ENCODE data around the gene HK1.
"Not testable (repeated sequence)": the region's sequence is repeated elsewhere in the genome, so short reads cannot be mapped to it uniquely, and the experiment has no call there.

HK1 gene

DNA sequence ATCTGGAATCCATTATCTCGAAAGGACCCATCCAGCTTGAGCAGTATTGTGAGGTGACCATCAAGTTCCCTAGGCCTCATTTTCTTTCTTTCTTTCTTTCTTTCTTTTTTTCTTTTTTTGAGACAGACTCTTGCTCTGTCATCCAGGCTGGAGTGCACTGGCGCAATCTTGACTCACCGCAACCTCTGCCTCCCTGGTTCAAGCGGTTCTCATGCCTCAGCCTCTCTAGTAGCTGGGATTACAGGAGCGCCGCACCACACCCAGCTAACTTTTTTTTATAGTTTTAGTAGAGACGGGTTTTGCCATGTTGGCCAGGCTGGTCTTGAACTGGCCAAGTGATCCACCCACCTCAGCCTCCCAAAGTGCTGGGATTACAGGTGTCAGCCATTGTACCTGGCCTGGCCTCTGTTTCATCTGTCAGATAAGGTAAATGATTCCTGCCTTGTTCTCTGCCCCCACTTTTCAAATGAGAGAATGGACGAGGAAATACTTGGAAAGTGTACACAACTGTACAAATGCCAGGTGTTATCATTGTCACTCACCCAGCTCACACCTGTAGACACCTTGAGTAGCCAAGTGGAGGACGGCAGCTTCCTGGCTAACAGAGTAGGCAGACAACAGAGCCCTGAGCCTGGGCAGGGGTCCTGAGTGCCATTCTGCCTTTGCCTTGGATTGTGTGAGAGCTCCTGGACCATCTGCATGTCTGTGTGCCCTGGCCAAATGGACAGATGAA lies 54.1 kb downstream of the HK1 start:
- Mint-ChIP-seq H3K36me3 (ENCODE audit: low read depth) (peaks cover 3% of the 10 kb centered on the region), H3K4me1 (peaks cover 42% of the 10 kb centered on the region), H3K9me3 (no peaks in the 10 kb centered on the region), H3K4me3 (no peak overlapping the region), H3K27ac (peak overlapping the region; percentile 16 to 82 (median 37)), H3K27me3 (ENCODE audit: low read depth) (no peaks in the 10 kb centered on the region)
- TF ChIP-seq, protein P1, sequence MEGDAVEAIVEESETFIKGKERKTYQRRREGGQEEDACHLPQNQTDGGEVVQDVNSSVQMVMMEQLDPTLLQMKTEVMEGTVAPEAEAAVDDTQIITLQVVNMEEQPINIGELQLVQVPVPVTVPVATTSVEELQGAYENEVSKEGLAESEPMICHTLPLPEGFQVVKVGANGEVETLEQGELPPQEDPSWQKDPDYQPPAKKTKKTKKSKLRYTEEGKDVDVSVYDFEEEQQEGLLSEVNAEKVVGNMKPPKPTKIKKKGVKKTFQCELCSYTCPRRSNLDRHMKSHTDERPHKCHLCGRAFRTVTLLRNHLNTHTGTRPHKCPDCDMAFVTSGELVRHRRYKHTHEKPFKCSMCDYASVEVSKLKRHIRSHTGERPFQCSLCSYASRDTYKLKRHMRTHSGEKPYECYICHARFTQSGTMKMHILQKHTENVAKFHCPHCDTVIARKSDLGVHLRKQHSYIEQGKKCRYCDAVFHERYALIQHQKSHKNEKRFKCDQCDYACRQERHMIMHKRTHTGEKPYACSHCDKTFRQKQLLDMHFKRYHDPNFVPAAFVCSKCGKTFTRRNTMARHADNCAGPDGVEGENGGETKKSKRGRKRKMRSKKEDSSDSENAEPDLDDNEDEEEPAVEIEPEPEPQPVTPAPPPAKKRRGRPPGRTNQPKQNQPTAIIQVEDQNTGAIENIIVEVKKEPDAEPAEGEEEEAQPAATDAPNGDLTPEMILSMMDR (IDR thresholded peaks at IDR 0.05; ENCODE audit: unreplicated experiment in 3 of 3): no peak

GRCh38 chr10:69333205-69333604 lies 54.9 kb downstream of the HK1 start:
- peaks cover 40% of the 10 kb centered on the region for H3K4me1 Mint-ChIP-seq
- H3K27ac Mint-ChIP-seq: peak overlapping the region; percentile 16 to 82 (median 37)
- H3K36me3 Mint-ChIP-seq (ENCODE audit: low read depth): peaks cover 3% of the 10 kb centered on the region
- H3K4me3 Mint-ChIP-seq: no peak overlapping the region
- TF ChIP-seq, protein P1 (IDR thresholded peaks at IDR 0.05; ENCODE audit: unreplicated experiment in 3 of 3): no peak
- no peaks in the 10 kb centered on the region for H3K9me3 Mint-ChIP-seq
- no peaks in the 10 kb centered on the region for H3K27me3 Mint-ChIP-seq (ENCODE audit: low read depth)

DNA sequence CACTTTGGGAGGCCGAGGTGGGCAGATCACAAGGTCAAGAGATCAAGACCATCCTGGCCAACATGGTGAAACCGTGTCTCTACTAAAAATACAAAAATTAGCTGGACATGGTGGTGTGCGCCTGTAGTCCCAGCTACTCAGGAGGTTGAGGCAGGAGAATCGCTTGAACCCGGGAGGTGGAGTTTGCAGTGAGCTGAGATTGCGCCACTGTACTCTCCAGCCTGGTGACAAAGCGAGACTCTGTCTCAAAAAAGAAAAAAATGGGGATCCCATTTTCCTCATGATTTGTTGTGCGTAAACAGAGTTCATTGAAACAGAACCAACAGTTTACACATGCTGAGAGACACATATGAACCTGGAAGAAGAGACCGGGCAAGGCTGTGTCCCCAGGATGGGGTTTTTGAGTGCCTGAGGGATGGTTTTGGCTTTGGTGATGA lies 55.6 kb downstream of the HK1 start:
- not testable (repeated sequence) for H3K36me3 Mint-ChIP-seq (ENCODE audit: low read depth); H3K27me3 Mint-ChIP-seq (ENCODE audit: low read depth); H3K4me3 Mint-ChIP-seq; H3K9me3 Mint-ChIP-seq
- peak overlapping the region in 2 of 3 experiments; percentile 35 to 37 for H3K27ac Mint-ChIP-seq
- H3K4me1 Mint-ChIP-seq: peaks cover 40% of the 10 kb centered on the region

- Mint-ChIP-seq H3K4me1 (peaks cover 40% of the 10 kb centered on the region), H3K4me3 (no peak overlapping the region), H3K27ac (peak overlapping the region; percentile 4 to 67 (median 18)), H3K27me3 (ENCODE audit: low read depth) (no peaks in the 10 kb centered on the region), H3K36me3 (ENCODE audit: low read depth) (peaks cover 3% of the 10 kb centered on the region), H3K9me3 (no peaks in the 10 kb centered on the region)
- TF ChIP-seq, protein P1 (IDR thresholded peaks at IDR 0.05; ENCODE audit: unreplicated experiment in 3 of 3): no peak
Measured at GRCh38 chr10:69334302-69335062, 56.2 kb downstream of the HK1 start.

- Mint-ChIP-seq H3K27ac (peak overlapping the region; percentile 7 to 67 (median 18)), H3K4me1 (peaks cover 44% of the 10 kb centered on the region), H3K4me3 (no peak overlapping the region), H3K36me3 (ENCODE audit: low read depth) (peaks cover 3% of the 10 kb centered on the region), H3K27me3 (ENCODE audit: low read depth) (no peaks in the 10 kb centered on the region), H3K9me3 (no peaks in the 10 kb centered on the region)
- TF ChIP-seq, protein P1 (IDR thresholded peaks at IDR 0.05; ENCODE audit: unreplicated experiment in 3 of 3): no peak
Measured at GRCh38 chr10:69335063-69335587, 56.8 kb downstream of the HK1 start.

- Mint-ChIP-seq H3K9me3 (no peaks in the 10 kb centered on the region), H3K4me3 (no peak overlapping the region), H3K27me3 (ENCODE audit: low read depth) (no peaks in the 10 kb centered on the region), H3K27ac (peak overlapping the region in 1 of 3 experiments; percentile 7), H3K36me3 (ENCODE audit: low read depth) (no peaks in the 10 kb centered on the region), H3K4me1 (peaks cover 44% of the 10 kb centered on the region)
- TF ChIP-seq, protein P1 (IDR thresholded peaks at IDR 0.05; ENCODE audit: unreplicated experiment in 3 of 3): no peak
Measured at GRCh38 chr10:69335613-69336012, 57.3 kb downstream of the HK1 start.

All from nephron (organoid).